Parathyroid adenoma (tissue), 2 donors: ENCODE measurements around the gene SLC6A9.

ENCODE experiments used
- H2AFZ ChIP-seq: fragments of 300-600 bp; sonication (generic); one replicate; pipeline ENCODE4 v1.7.0; 2017; ENCODE audit warnings: antibody characterized with exemption, mild to moderate bottlenecking
- H3K27ac ChIP-seq: fragments of 300-600 bp; sonication (generic); one replicate; pipeline ENCODE4 v1.7.0; 2017
- H3K27me3 ChIP-seq: fragments of 300-600 bp; sonication (generic); one replicate; pipeline ENCODE4 v1.7.0; 2017; ENCODE audit warnings: low read length; ENCODE audit not compliant: control insufficient read depth, insufficient read depth
- H3K36me3 ChIP-seq: fragments of 300-600 bp; sonication (generic); one replicate; pipeline ENCODE4 v1.7.0; 2017; ENCODE audit warnings: low read length; ENCODE audit not compliant: control insufficient read depth, insufficient read depth
- H3K4me1 ChIP-seq: fragments of 300-600 bp; sonication (generic); one replicate; pipeline ENCODE4 v1.7.0; 2017; ENCODE audit warnings: control low read depth
- H3K4me2 ChIP-seq: fragments of 300-600 bp; sonication (generic); one replicate; pipeline ENCODE4 v1.7.0; 2017; ENCODE audit warnings: low read length
- H3K4me3 ChIP-seq: fragments of 300-600 bp; sonication (generic); one replicate; pipeline ENCODE4 v1.7.0; 2017; ENCODE audit warnings: low read depth, low read length
- H3K79me2 ChIP-seq: fragments of 300-600 bp; sonication (generic); one replicate; pipeline ENCODE4 v1.7.0; 2017; ENCODE audit warnings: control low read depth
- H3K9ac ChIP-seq: fragments of 300-600 bp; sonication (generic); one replicate; pipeline ENCODE4 v1.7.0; 2017; ENCODE audit warnings: mild to moderate bottlenecking
- H3K9me3 ChIP-seq: fragments of 300-600 bp; sonication (generic); one replicate; pipeline ENCODE4 v1.7.0; 2017; ENCODE audit warnings: low read length; ENCODE audit not compliant: control insufficient read depth
- CTCF ChIP-seq: fragments of 300-600 bp; sonication (generic); IDR thresholded peaks from one replicate; pipeline ENCODE4 v1.7.0; 2017; ENCODE audit warnings: antibody characterized with exemption, mild to moderate bottlenecking
- donor health status: primary hyperparathyroidism.

Gene SLC6A9

GRCh38 chr1:44076066-44076465, 44.8 kb upstream of the SLC6A9 start:
- H2AFZ ChIP-seq = no peak overlapping the region
- no peak overlapping the region for H3K27ac ChIP-seq
- no peaks in the 10 kb centered on the region for H3K9me3 ChIP-seq
- H3K4me2 ChIP-seq = no peak overlapping the region
- no peaks in the 10 kb centered on the region for H3K79me2 ChIP-seq
- no peaks in the 10 kb centered on the region for H3K4me1 ChIP-seq
- TF ChIP-seq CTCF = no peak
- H3K36me3 ChIP-seq = no peaks in the 10 kb centered on the region
- no peaks in the 10 kb centered on the region for H3K27me3 ChIP-seq
- no peak overlapping the region for H3K9ac ChIP-seq
- H3K4me3 ChIP-seq = no peak overlapping the region

DNA sequence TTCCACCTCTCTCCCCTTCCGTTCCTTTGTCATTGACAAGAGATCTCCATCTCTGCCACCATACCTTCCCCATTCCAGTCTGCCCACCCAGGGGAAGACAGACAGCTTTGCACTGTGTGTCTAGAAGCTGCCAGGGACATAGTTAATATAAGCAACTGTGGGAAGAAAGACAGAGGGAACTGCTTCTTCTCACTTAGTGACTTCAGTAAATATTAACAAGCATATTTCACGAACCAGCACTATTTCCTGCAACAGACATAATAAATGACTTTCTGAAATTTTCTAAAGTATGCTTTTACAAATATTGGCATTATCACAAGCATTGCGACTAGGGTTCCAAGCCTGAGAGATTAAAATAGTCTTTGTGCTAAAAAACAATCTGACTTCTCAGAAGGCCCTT, 43.2 kb upstream of the SLC6A9 start:
- H2AFZ ChIP-seq = no peak overlapping the region
- no peak for TF ChIP-seq CTCF
- H3K4me1 ChIP-seq = no peaks in the 10 kb centered on the region
- no peaks in the 10 kb centered on the region for H3K79me2 ChIP-seq
- H3K36me3 ChIP-seq = no peaks in the 10 kb centered on the region
- H3K27me3 ChIP-seq = no peaks in the 10 kb centered on the region
- H3K9ac ChIP-seq = no peak overlapping the region
- H3K4me3 ChIP-seq = no peak overlapping the region
- H3K9me3 ChIP-seq = no peaks in the 10 kb centered on the region
- H3K27ac ChIP-seq = no peak overlapping the region
- H3K4me2 ChIP-seq = no peak overlapping the region

- H3K9ac ChIP-seq = no peak overlapping the region
- no peaks in the 10 kb centered on the region for H3K36me3 ChIP-seq
- no peaks in the 10 kb centered on the region for H3K4me1 ChIP-seq
- H3K4me3 ChIP-seq = no peak overlapping the region
- H3K27ac ChIP-seq = no peak overlapping the region
- no peak for TF ChIP-seq CTCF
- no peaks in the 10 kb centered on the region for H3K9me3 ChIP-seq
- no peak overlapping the region for H3K4me2 ChIP-seq
- H2AFZ ChIP-seq = no peak overlapping the region
- no peaks in the 10 kb centered on the region for H3K27me3 ChIP-seq
- H3K79me2 ChIP-seq = no peaks in the 10 kb centered on the region
Measured at GRCh38 chr1:44073528-44073927, 42.3 kb upstream of the SLC6A9 start.

DNA sequence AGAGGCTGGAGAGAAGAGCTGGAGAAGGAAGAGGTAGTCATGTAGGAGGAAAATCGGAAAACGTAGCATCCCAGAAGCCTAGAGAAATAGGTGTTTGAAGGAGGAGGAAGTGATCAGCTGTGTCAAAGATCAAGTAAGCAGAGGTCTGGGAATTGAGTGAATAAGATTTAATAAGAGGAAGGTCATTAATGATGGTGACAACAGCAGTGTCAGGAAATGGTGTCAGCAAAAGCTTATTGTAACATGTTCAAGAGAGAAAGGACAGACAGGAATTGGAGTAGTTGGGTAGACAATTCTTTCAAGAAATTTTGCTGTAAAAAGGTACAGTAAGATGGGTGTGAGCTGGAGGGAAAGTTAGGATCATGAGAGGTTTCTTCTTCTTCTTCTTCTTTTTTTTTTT, 41.6 kb upstream of the SLC6A9 start:
- no peaks in the 10 kb centered on the region for H3K79me2 ChIP-seq
- no peak overlapping the region for H3K4me2 ChIP-seq
- H3K4me1 ChIP-seq = no peaks in the 10 kb centered on the region
- H3K9me3 ChIP-seq = no peaks in the 10 kb centered on the region
- no peak overlapping the region for H3K27ac ChIP-seq
- H3K9ac ChIP-seq = no peak overlapping the region
- no peak overlapping the region for H2AFZ ChIP-seq
- H3K4me3 ChIP-seq = no peak overlapping the region
- H3K36me3 ChIP-seq = no peaks in the 10 kb centered on the region
- no peaks in the 10 kb centered on the region for H3K27me3 ChIP-seq
- no peak for TF ChIP-seq CTCF

- Histone ChIP-seq H3K9ac (no peak overlapping the region), H3K4me1 (no peaks in the 10 kb centered on the region), H3K36me3 (no peaks in the 10 kb centered on the region), H3K9me3 (no peaks in the 10 kb centered on the region), H3K27me3 (no peaks in the 10 kb centered on the region), H3K27ac (no peak overlapping the region), H3K4me3 (no peak overlapping the region), H3K4me2 (no peak overlapping the region), H2AFZ (no peak overlapping the region), H3K79me2 (no peaks in the 10 kb centered on the region)
- TF ChIP-seq CTCF = no peak
Measured at GRCh38 chr1:44072204-44072603, 40.9 kb upstream of the SLC6A9 start.
